K562 (cell line): ENCODE measurements around the gene KLF4.

Experiments
- ATF3 ChIP-seq, 2 experiments: fragments of 450-650 bp in 1 of 2; sonication (generic) in 1 of 2; formaldehyde crosslinking in 1 of 2; IDR thresholded peaks in 1 of 2; conservative IDR thresholded peaks in 1 of 2; 2 replicates each; pipeline versions ENCODE4 v1.6.1 to v1.8.1; 2016 to 2023; ENCODE audit warnings: mild to moderate bottlenecking in 2 of 2, moderate library complexity in 2 of 2, inconsistent platforms in 1 of 2, missing genetic modification reagents in 1 of 2
- MLX ChIP-seq, 2 experiments: fragments of 450-650 bp in 1 of 2; sonication (generic) in 1 of 2; formaldehyde crosslinking; conservative IDR thresholded peaks; 2 replicates each; pipeline versions ENCODE4 v1.4.0 to v1.8.1; 2020 to 2022; ENCODE audit warnings: mild to moderate bottlenecking in 1 of 2, missing genetic modification reagents in 1 of 2
- NFE2 ChIP-seq: IDR thresholded peaks from 2 replicates; pipeline ENCODE4 v1.6.1; 2014; ENCODE audit warnings: antibody characterized with exemption, low read depth
- POLR2AphosphoS5 ChIP-seq: IDR thresholded peaks from 2 replicates; pipeline ENCODE4 v1.6.1; 2011; ENCODE audit warnings: mild to moderate bottlenecking, low read depth, low read length, moderate library complexity; ENCODE audit not compliant: control insufficient read depth, insufficient read depth
- TF ChIP-seq, protein P1 (sequence below), 3 experiments: IDR thresholded peaks in 2 of 3; conservative IDR thresholded peaks in 1 of 3; 2 replicates each; pipeline ENCODE4 v1.5.1; 2011 to 2012; ENCODE audit warnings: low read length in 3 of 3, mild to moderate bottlenecking in 3 of 3, control low read depth in 2 of 3, improper control_type of control experiment in 1 of 3, inconsistent platforms in 1 of 3, low read depth in 1 of 3, mixed read lengths in 1 of 3, moderate library complexity in 1 of 3; ENCODE audit not compliant: insufficient read depth in 2 of 3

- TF ChIP-seq NFE2 (no peak), MLX (CRISPR knock-in tag; conservative IDR thresholded peaks at IDR 0.05) (no peak), POLR2AphosphoS5 (no peak), ATF3 (IDR thresholded peaks at IDR 0.05) (no peak), ATF3 (CRISPR knock-in tag; conservative IDR thresholded peaks at IDR 0.05) (no peak)
- TF ChIP-seq, protein P1, sequence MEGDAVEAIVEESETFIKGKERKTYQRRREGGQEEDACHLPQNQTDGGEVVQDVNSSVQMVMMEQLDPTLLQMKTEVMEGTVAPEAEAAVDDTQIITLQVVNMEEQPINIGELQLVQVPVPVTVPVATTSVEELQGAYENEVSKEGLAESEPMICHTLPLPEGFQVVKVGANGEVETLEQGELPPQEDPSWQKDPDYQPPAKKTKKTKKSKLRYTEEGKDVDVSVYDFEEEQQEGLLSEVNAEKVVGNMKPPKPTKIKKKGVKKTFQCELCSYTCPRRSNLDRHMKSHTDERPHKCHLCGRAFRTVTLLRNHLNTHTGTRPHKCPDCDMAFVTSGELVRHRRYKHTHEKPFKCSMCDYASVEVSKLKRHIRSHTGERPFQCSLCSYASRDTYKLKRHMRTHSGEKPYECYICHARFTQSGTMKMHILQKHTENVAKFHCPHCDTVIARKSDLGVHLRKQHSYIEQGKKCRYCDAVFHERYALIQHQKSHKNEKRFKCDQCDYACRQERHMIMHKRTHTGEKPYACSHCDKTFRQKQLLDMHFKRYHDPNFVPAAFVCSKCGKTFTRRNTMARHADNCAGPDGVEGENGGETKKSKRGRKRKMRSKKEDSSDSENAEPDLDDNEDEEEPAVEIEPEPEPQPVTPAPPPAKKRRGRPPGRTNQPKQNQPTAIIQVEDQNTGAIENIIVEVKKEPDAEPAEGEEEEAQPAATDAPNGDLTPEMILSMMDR (IDR thresholded peaks at IDR 0.05 in 2 of 3, conservative IDR thresholded peaks at IDR 0.05 in 1 of 3; ENCODE audit: insufficient read depth in 2 of 3, low read depth in 1 of 3, low read length in 3 of 3) = no peak
Observed at GRCh38 chr9:107462691-107463090, 26.9 kb downstream of the KLF4 start.
